ENCODE data around the gene KIR3DL1.
"Not testable (repeated sequence)": the region's sequence is repeated elsewhere in the genome, so short reads cannot be mapped to it uniquely, and the experiment has no call there.

KIR3DL1 gene

GRCh38 chr19:54817670-54818536 is 1.6 kb downstream of the KIR3DL1 start:
- DNase-seq, result no peak

GRCh38 chr19:54824416-54824815 is 8.1 kb downstream of the KIR3DL1 start:
- not testable (repeated sequence) for DNase-seq

- DNase-seq, result not testable (repeated sequence)
Observed at GRCh38 chr19:54825326-54825725, 9.1 kb downstream of the KIR3DL1 start.

- not testable (repeated sequence) for DNase-seq
Observed at GRCh38 chr19:54828064-54828463, 11.8 kb downstream of the KIR3DL1 start.

- not testable (repeated sequence) for DNase-seq
Observed at GRCh38 chr19:54832496-54832895, 16.2 kb downstream of the KIR3DL1 start, which contains the start of gene KIR2DS4. Gene KIR2DS4, plus strand, starts transcription at chr19:54832676.

- DNase-seq, result not testable (repeated sequence)
Observed at GRCh38 chr19:54835126-54835525, 18.9 kb downstream of the KIR3DL1 start.

GRCh38 chr19:54837522-54837921 is 21.3 kb downstream of the KIR3DL1 start:
- not testable (repeated sequence) for DNase-seq

GRCh38 chr19:54843171-54843570 is 26.9 kb downstream of the KIR3DL1 start:
- not testable (repeated sequence) for DNase-seq

GRCh38 chr19:54850061-54850640 is 33.9 kb downstream of the KIR3DL1 start, which contains the start of gene KIR3DL2:
Gene KIR3DL2, plus strand, starts transcription at chr19:54850443. Its CDS starts 33 bp downstream, at chr19:54850476.
- DNase-seq, result peak; percentile 9

- DNase-seq, result no peak
Observed at GRCh38 chr19:54850930-54851329, 34.7 kb downstream of the KIR3DL1 start.

GRCh38 chr19:54851353-54851752 is 35.1 kb downstream of the KIR3DL1 start:
- DNase-seq, result no peak

- DNase-seq, result not testable (repeated sequence)
Observed at GRCh38 chr19:54855241-54855640, 39.0 kb downstream of the KIR3DL1 start.

- DNase-seq, result not testable (repeated sequence)
Observed at GRCh38 chr19:54858476-54858875, 42.2 kb downstream of the KIR3DL1 start.

- DNase-seq, result not testable (repeated sequence)
Observed at GRCh38 chr19:54859421-54859820, 43.2 kb downstream of the KIR3DL1 start.

- DNase-seq, result not testable (repeated sequence)
Observed at GRCh38 chr19:54863459-54863858, 47.2 kb downstream of the KIR3DL1 start.

- no peak for DNase-seq
Observed at GRCh38 chr19:54871696-54872095, 55.4 kb downstream of the KIR3DL1 start.

- DNase-seq, result no peak
Observed at GRCh38 chr19:54873990-54874389, 57.7 kb downstream of the KIR3DL1 start, which contains the start of gene FCAR. Gene FCAR, plus strand, starts transcription at chr19:54874235. Its CDS starts 55 bp downstream, at chr19:54874290.

- DNase-seq, result no peak
Observed at GRCh38 chr19:54875506-54875905, 59.2 kb downstream of the KIR3DL1 start.

GRCh38 chr19:54877471-54877870 is 61.2 kb downstream of the KIR3DL1 start:
- DNase-seq, result no peak

Data from CD4-positive, alpha-beta T cell treated with Interleukin-12 subunit alpha and Interleukin-12 subunit beta, for 1 hour (primary cell).